HCT116 (cell line): ENCODE results near the gene ARL15.

Experiments used
- CBX3 ChIP-seq: IDR thresholded peaks from 2 replicates; pipeline ENCODE4 v1.6.1; 2012; ENCODE audit warnings: low read depth
- CTCF ChIP-seq, 3 experiments: fragments of 200-600 bp in 1 of 3; sonication (generic) in 1 of 3; IDR thresholded peaks in 2 of 3; conservative IDR thresholded peaks in 1 of 3; 2 replicates each; pipeline ENCODE4 v1.5.1; 2012 to 2017; ENCODE audit warnings: low read depth in 2 of 3, low read length in 2 of 3, antibody characterized with exemption in 1 of 3, borderline replicate concordance in 1 of 3, control low read depth in 1 of 3, mild to moderate bottlenecking in 1 of 3, mixed read lengths in 1 of 3, mixed run types in 1 of 3, moderate library complexity in 1 of 3; ENCODE audit not compliant: insufficient read depth in 1 of 3
- EGR1 ChIP-seq: IDR thresholded peaks from 2 replicates; pipeline ENCODE4 v1.6.1; 2012; ENCODE audit warnings: low read depth
- EZH2 ChIP-seq: fragments of 200-600 bp; sonication (generic); IDR thresholded peaks from 2 replicates; pipeline ENCODE4 v1.6.1; 2017; ENCODE audit warnings: antibody characterized with exemption, mixed run types
- EZH2phosphoT487 ChIP-seq: fragments of 200-600 bp; IDR thresholded peaks from 2 replicates; pipeline ENCODE4 v1.6.1; 2018; ENCODE audit warnings: antibody characterized with exemption, borderline replicate concordance
- POLR2A ChIP-seq: IDR thresholded peaks from 2 replicates; pipeline ENCODE4 v1.7.0; 2011; ENCODE audit warnings: borderline replicate concordance; ENCODE audit not compliant: insufficient read depth, insufficient read length; ENCODE audit errors: extremely low read depth
- POLR2AphosphoS5 ChIP-seq: IDR thresholded peaks from 2 replicates; pipeline ENCODE4 v1.6.1; 2011; ENCODE audit warnings: mild to moderate bottlenecking, low read depth, low read length, moderate library complexity
- RAD21 ChIP-seq: IDR thresholded peaks from 2 replicates; pipeline ENCODE4 v1.6.1; 2012; ENCODE audit warnings: low read depth, mild to moderate bottlenecking
- SP1 ChIP-seq: IDR thresholded peaks from 2 replicates; pipeline ENCODE4 v1.6.1; 2012; ENCODE audit warnings: low read depth
- TCF7L2 ChIP-seq: IDR thresholded peaks from 2 replicates; pipeline ENCODE4 v1.7.0; 2011; ENCODE audit warnings: borderline replicate concordance, inconsistent platforms; ENCODE audit not compliant: insufficient read depth, insufficient read length; ENCODE audit errors: extremely low read depth
- TF ChIP-seq, protein P1 (sequence below): IDR thresholded peaks from 2 replicates; pipeline ENCODE4 v1.6.1; 2012
- TF ChIP-seq, protein P2 (sequence below): IDR thresholded peaks from 2 replicates; pipeline ENCODE4 v1.6.1; 2012; ENCODE audit warnings: low read depth

- TF ChIP-seq CTCF (IDR thresholded peaks at IDR 0.05 in 2 of 3, conservative IDR thresholded peaks at IDR 0.05 in 1 of 3; ENCODE audit: borderline replicate concordance in 1 of 3, insufficient read depth in 1 of 3, low read depth in 2 of 3, low read length in 2 of 3) = no peak
- TF ChIP-seq POLR2A = no peak
- TF ChIP-seq POLR2AphosphoS5 = no peak
- no peak for TF ChIP-seq EGR1
- TF ChIP-seq CBX3 = no peak
- no peak for TF ChIP-seq RAD21
- TF ChIP-seq EZH2 = no peak
- TF ChIP-seq EZH2phosphoT487 = no peak
- TF ChIP-seq, protein P1, sequence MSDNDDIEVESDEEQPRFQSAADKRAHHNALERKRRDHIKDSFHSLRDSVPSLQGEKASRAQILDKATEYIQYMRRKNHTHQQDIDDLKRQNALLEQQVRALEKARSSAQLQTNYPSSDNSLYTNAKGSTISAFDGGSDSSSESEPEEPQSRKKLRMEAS = no peak
- TF ChIP-seq, protein P2, sequence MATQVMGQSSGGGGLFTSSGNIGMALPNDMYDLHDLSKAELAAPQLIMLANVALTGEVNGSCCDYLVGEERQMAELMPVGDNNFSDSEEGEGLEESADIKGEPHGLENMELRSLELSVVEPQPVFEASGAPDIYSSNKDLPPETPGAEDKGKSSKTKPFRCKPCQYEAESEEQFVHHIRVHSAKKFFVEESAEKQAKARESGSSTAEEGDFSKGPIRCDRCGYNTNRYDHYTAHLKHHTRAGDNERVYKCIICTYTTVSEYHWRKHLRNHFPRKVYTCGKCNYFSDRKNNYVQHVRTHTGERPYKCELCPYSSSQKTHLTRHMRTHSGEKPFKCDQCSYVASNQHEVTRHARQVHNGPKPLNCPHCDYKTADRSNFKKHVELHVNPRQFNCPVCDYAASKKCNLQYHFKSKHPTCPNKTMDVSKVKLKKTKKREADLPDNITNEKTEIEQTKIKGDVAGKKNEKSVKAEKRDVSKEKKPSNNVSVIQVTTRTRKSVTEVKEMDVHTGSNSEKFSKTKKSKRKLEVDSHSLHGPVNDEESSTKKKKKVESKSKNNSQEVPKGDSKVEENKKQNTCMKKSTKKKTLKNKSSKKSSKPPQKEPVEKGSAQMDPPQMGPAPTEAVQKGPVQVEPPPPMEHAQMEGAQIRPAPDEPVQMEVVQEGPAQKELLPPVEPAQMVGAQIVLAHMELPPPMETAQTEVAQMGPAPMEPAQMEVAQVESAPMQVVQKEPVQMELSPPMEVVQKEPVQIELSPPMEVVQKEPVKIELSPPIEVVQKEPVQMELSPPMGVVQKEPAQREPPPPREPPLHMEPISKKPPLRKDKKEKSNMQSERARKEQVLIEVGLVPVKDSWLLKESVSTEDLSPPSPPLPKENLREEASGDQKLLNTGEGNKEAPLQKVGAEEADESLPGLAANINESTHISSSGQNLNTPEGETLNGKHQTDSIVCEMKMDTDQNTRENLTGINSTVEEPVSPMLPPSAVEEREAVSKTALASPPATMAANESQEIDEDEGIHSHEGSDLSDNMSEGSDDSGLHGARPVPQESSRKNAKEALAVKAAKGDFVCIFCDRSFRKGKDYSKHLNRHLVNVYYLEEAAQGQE = no peak
- no peak for TF ChIP-seq SP1
- no peak for TF ChIP-seq TCF7L2
These were observed 396.4 kb downstream of the ARL15 start for GRCh38 chr5:53913941-53914340.
